ENCODE results near the gene HOXC9.

- no peak; the same call in 1 of the 2 replicates for TF ChIP-seq CTCF (tag by site-specific recombination; IDR thresholded peaks at IDR 0.05)
- TF ChIP-seq ZNF521 (tag by site-specific recombination; IDR thresholded peaks at IDR 0.05) = no peak
- TF ChIP-seq ZNF174 (tag by site-specific recombination; IDR thresholded peaks at IDR 0.05) = no peak
- no peak for TF ChIP-seq ZNF138 (tag by site-specific recombination; IDR thresholded peaks at IDR 0.05; ENCODE audit: borderline replicate concordance)
- TF ChIP-seq ZNF274 (IDR thresholded peaks at IDR 0.05; ENCODE audit: low read length) = no peak
- no peak for TF ChIP-seq ZNF274 (tag by site-specific recombination; IDR thresholded peaks at IDR 0.05; ENCODE audit: borderline replicate concordance)
- no peak for TF ChIP-seq REST (tag by site-specific recombination; IDR thresholded peaks at IDR 0.05)
- no peak for TF ChIP-seq ZFP3 (tag by site-specific recombination; IDR thresholded peaks at IDR 0.05; ENCODE audit: low read depth)
- no peak for TF ChIP-seq ZNF10 (tag by site-specific recombination; IDR thresholded peaks at IDR 0.05)
- TF ChIP-seq PBX3 (CRISPR knock-in tag; IDR thresholded peaks at IDR 0.05) = no peak
- TF ChIP-seq YY1 (tag by site-specific recombination; IDR thresholded peaks at IDR 0.05) = no peak
- TF ChIP-seq ZNF311 (tag by site-specific recombination; IDR thresholded peaks at IDR 0.05; ENCODE audit: borderline replicate concordance) = no peak
- TF ChIP-seq ZBTB21 (tag by site-specific recombination; IDR thresholded peaks at IDR 0.05) = no peak
Observed at GRCh38 chr12:53998900-53999236, 1.1 kb upstream of the HOXC9 start.

Measured in HEK293 (cell line).